GM18508 (cell line): ENCODE measurements around the gene DIP2C.
"Not testable (repeated sequence)": the region's sequence is repeated elsewhere in the genome, so short reads cannot be mapped to it uniquely, and the experiment has no call there.

Experiments
- ATAC-seq: cut with Tn5 transposase; IDR thresholded peaks from one replicate; pipeline ENCODE4 v1.9.1; 2021; ENCODE audit warnings: moderate number of reproducible peaks; ENCODE audit not compliant: insufficient read depth, unreplicated experiment

DIP2C gene

GRCh38 chr10:479706-480497 lies 209.6 kb downstream of the DIP2C start:
- not testable (repeated sequence) for ATAC-seq

GRCh38 chr10:478471-479245 lies 210.8 kb downstream of the DIP2C start:
- ATAC-seq, result no peak

GRCh38 chr10:477620-478019 lies 211.8 kb downstream of the DIP2C start:
- no peak for ATAC-seq

GRCh38 chr10:476455-476780 lies 213.1 kb downstream of the DIP2C start:
- no peak for ATAC-seq

GRCh38 chr10:475709-476454 lies 213.6 kb downstream of the DIP2C start:
- ATAC-seq, result no peak

GRCh38 chr10:474946-475345 lies 214.5 kb downstream of the DIP2C start:
- no peak for ATAC-seq

GRCh38 chr10:474406-474805 lies 215.1 kb downstream of the DIP2C start:
- no peak for ATAC-seq

- no peak for ATAC-seq
Measured at GRCh38 chr10:472241-472910, 217.1 kb downstream of the DIP2C start.

- ATAC-seq, result no peak
Measured at GRCh38 chr10:470339-471003, 219.0 kb downstream of the DIP2C start.

- ATAC-seq, result no peak
Measured at GRCh38 chr10:469947-470338, 219.5 kb downstream of the DIP2C start.

- no peak for ATAC-seq
Measured at GRCh38 chr10:459743-460142, 229.7 kb downstream of the DIP2C start.

- no peak for ATAC-seq
Measured at GRCh38 chr10:458421-458851, 231.0 kb downstream of the DIP2C start.

- ATAC-seq, result no peak
Measured at GRCh38 chr10:456486-456885, 233.0 kb downstream of the DIP2C start.

- ATAC-seq, result no peak
Measured at GRCh38 chr10:454860-455259, 234.6 kb downstream of the DIP2C start.

- no peak for ATAC-seq
Measured at GRCh38 chr10:453647-454046, 235.8 kb downstream of the DIP2C start.

GRCh38 chr10:452512-453426 lies 236.7 kb downstream of the DIP2C start:
- no peak for ATAC-seq

- ATAC-seq, result no peak
Measured at GRCh38 chr10:451856-452255, 237.6 kb downstream of the DIP2C start.

GRCh38 chr10:451021-451471 lies 238.4 kb downstream of the DIP2C start:
- ATAC-seq, result peak; percentile 93

GRCh38 chr10:450463-450862 lies 239.0 kb downstream of the DIP2C start:
- no peak for ATAC-seq
